Body of pancreas (tissue), 4 donors: ENCODE measurements around the gene ZMYND15. TPM values are rescaled to one million over a fixed set of nuclear protein-coding genes. Genes with fewer than 3 reads are reported as not detected.
"Not testable (repeated sequence)": the region's sequence is repeated elsewhere in the genome, so short reads cannot be mapped to it uniquely, and the experiment has no call there.

ENCODE experiments used
- ATAC-seq: fragments of 150-250 bp; one replicate; pipeline ENCODE4 v1.9.1; 2016
- DNase-seq, 4 donors: peaks; one replicate each; pipeline ENCODE4 v3.0.0-alpha.2; 2019
- H3K27ac ChIP-seq, 4 donors: fragments of 200-600 bp; sonication (generic); 1 replicate in 3 of 4; 2 replicates in 1 of 4; pipeline versions ENCODE4 v1.5.1 to v1.6.1; 2016 to 2019; ENCODE audit warnings: mild to moderate bottlenecking in 1 of 4, mixed read lengths in 1 of 4, moderate library complexity in 1 of 4
- H3K27me3 ChIP-seq, 2 donors: fragments of 200-600 bp; sonication (generic); one replicate each; pipeline ENCODE4 v1.6.0; 2016; ENCODE audit warnings: mild to moderate bottlenecking in 1 of 2
- H3K36me3 ChIP-seq, 2 donors: fragments of 200-600 bp; sonication (generic); replicated peaks in 1 of 2; 2 replicates each; pipeline ENCODE4 v1.5.1; 2016; ENCODE audit warnings: low read depth in 2 of 2; ENCODE audit not compliant: insufficient read depth in 1 of 2
- H3K4me1 ChIP-seq: fragments of 200-600 bp; sonication (generic); one replicate; pipeline ENCODE4 v1.6.0; 2016
- H3K4me3 ChIP-seq, 2 donors: fragments of 200-600 bp; sonication (generic); 1 replicate in 1 of 2; 2 replicates in 1 of 2; pipeline ENCODE4 v1.5.1; 2016 to 2019
- H3K9me3 ChIP-seq, 3 donors: fragments of 200-600 bp; sonication (generic); 1 replicate in 2 of 3; 2 replicates in 1 of 3; pipeline ENCODE4 v1.5.1; 2016
- CTCF ChIP-seq, 7 experiments: fragments of 450-650 bp in 4 of 7; fragments of 200-600 bp in 3 of 7; sonication (generic) in 3 of 7; IDR thresholded peaks; one replicate each; pipeline ENCODE4 v1.5.1; 2016 to 2019; ENCODE audit warnings: antibody characterized with exemption in 7 of 7
- POLR2A ChIP-seq, 3 donors: fragments of 450-650 bp; IDR thresholded peaks; one replicate each; pipeline ENCODE4 v1.6.1; 2016; ENCODE audit warnings: antibody characterized with exemption in 3 of 3, mild to moderate bottlenecking in 2 of 3
- WGBS, 2 donors: methylation state at CpG; one replicate each; pipeline ENCODE4 v1.1.5; 2017; 5-methylcytosine and 5-hydroxymethylcytosine counted together
- intact Hi-C: fragments of 100-400 bp; cut with DNase I; formaldehyde crosslinking; loops from one replicate; pipeline ENCODE4 v1.15.1; 2023
- total RNA-seq, 2 donors: library from RNA; depleted of rRNA; stranded (reverse); fragments of >200 nt; gene quantifications; one replicate each; pipeline ENCODE4 v1.1.0, GENCODE V29; 2016

Gene ZMYND15, protein sequence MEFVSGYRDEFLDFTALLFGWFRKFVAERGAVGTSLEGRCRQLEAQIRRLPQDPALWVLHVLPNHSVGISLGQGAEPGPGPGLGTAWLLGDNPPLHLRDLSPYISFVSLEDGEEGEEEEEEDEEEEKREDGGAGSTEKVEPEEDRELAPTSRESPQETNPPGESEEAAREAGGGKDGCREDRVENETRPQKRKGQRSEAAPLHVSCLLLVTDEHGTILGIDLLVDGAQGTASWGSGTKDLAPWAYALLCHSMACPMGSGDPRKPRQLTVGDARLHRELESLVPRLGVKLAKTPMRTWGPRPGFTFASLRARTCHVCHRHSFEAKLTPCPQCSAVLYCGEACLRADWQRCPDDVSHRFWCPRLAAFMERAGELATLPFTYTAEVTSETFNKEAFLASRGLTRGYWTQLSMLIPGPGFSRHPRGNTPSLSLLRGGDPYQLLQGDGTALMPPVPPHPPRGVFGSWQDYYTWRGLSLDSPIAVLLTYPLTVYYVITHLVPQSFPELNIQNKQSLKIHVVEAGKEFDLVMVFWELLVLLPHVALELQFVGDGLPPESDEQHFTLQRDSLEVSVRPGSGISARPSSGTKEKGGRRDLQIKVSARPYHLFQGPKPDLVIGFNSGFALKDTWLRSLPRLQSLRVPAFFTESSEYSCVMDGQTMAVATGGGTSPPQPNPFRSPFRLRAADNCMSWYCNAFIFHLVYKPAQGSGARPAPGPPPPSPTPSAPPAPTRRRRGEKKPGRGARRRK
- total RNA-seq = 1 to 10 TPM in 1 of 2 donors, under 1 TPM in 1; 0.52 to 2.3 TPM

GRCh38 chr17:4739122-4740024 is at the start of gene ZMYND15, which contains the start of gene CXCL16:
Gene ZMYND15 (plus strand): TSS chr17:4739833. CDS start chr17:4740549, 716 bp downstream.
Gene CXCL16 (minus strand): TSS chr17:4739928. CDS start chr17:4739339, 589 bp downstream.
- Histone ChIP-seq H3K27ac (peak within 1 kb of the TSS; percentile 28 to 72 (median 64)), H3K4me3 (peak within 1 kb of the TSS; percentile 29 to 32), H3K36me3 (no peaks in the 10 kb centered on the region), H3K4me1 (peaks cover 13% of the 10 kb centered on the region), H3K27me3 (peaks cover 0 to under 1% of the 10 kb centered on the region in 2 donors), H3K9me3 (no peaks in the 10 kb centered on the region)
- DNase-seq (peak; percentile 50 to 71 (median 66)), ATAC-seq (peak; percentile 70)
- WGBS, 2 donors = 0% methylated on average over 2 to 98 of the region's 100 CpGs
- TF ChIP-seq POLR2A (IDR thresholded peaks at IDR 0.05) (peak; percentile 37 to 59 (median 48)), CTCF (IDR thresholded peaks at IDR 0.05) (peak in 1 of 7 experiments; percentile 6)
- intact Hi-C loops = no loop called here

DNA sequence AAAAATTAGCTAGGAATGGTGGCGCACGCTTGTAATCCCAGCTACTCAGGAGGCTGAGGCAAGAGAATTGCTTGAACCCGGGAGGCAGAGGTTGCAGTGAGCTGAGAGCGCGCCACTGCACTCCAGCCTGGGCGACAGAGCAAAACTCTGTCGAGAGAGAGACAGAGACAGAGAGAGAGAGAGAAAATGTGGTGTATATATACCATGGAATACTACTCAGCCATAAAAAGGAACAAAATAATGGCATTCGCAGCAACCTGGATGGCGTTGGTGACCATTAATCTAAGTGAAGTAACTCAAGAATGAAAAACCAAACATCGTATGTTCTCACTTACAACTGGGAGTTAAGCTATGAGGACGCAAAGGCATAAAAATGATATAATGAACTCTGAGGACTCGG is 49.8 kb upstream of the ZMYND15 start:
- DNase-seq, H3K27ac ChIP-seq, intact Hi-C loops, ATAC-seq, H3K4me3 ChIP-seq, H3K9me3 ChIP-seq, H3K4me1 ChIP-seq, H3K27me3 ChIP-seq, H3K36me3 ChIP-seq: not testable (repeated sequence)
- 87 to 89% methylated on average over 12 of the region's 12 CpGs for WGBS, 2 donors

- Histone ChIP-seq H3K27me3 (no peaks in the 10 kb centered on the region), H3K27ac (no peak overlapping the region), H3K9me3 (no peaks in the 10 kb centered on the region), H3K4me1 (no peaks in the 10 kb centered on the region), H3K4me3 (no peak overlapping the region), H3K36me3 (peaks cover 0 to 3% of the 10 kb centered on the region in 2 donors)
- intact Hi-C loops = no loop called here
- ATAC-seq = no peak
- WGBS, 2 donors = 73 to 79% methylated on average over 2 of the region's 2 CpGs
- no peak for DNase-seq
- no peak for TF ChIP-seq CTCF (IDR thresholded peaks at IDR 0.05)
- no peak for TF ChIP-seq POLR2A (IDR thresholded peaks at IDR 0.05)
These were observed 48.9 kb upstream of the ZMYND15 start for GRCh38 chr17:4690745-4691144.

- H3K4me3 ChIP-seq = no peak overlapping the region
These were observed 47.9 kb upstream of the ZMYND15 start for GRCh38 chr17:4691686-4692085.

More at GRCh38 chr17:4691686-4692085, 47.9 kb upstream of the ZMYND15 start:
- DNase-seq (no peak), ATAC-seq (no peak)
- intact Hi-C loops = no loop called here
- Histone ChIP-seq H3K27ac (no peak overlapping the region), H3K9me3 (no peaks in the 10 kb centered on the region), H3K27me3 (no peaks in the 10 kb centered on the region), H3K36me3 (peaks cover 0 to 3% of the 10 kb centered on the region in 2 donors), H3K4me1 (no peaks in the 10 kb centered on the region)
- no peak for TF ChIP-seq CTCF (IDR thresholded peaks at IDR 0.05)
- no peak for TF ChIP-seq POLR2A (IDR thresholded peaks at IDR 0.05)
- 78 to 80% methylated on average over 8 of the region's 8 CpGs for WGBS, 2 donors
